AG20443 (cell line): ENCODE data around the gene KCNC4.

Experiments used
- DNase-seq: peaks from one replicate; pipeline ENCODE4 v3.0.0; 2012; ENCODE audit warnings: low spot score, mixed read lengths

The KCNC4 gene

GRCh38 chr1:110188035-110188618 lies 22.0 kb upstream of the KCNC4 start:
- peak; percentile 73 for DNase-seq

DNA sequence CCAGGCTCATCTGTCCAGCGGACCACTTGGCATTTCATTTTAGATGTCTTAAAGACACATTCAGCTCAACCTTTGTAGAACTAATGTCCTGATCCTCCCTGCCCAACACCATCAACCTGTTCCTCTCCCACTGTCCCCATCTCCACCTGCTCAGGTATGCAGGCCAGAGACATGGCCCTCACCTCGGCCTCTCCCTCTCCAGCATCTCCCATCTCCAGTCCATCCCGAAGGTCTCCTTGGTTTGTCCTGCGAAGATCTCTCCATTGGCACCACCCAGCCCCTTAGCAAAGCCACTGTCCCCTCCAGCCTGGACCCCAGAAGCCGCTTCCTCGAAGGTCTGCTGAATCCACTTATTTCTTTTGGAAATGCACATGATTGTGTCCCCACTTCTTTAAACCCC lies 20.9 kb upstream of the KCNC4 start:
- no peak for DNase-seq

- no peak for DNase-seq
Measured at GRCh38 chr1:110190282-110190929, 19.7 kb upstream of the KCNC4 start.

DNA sequence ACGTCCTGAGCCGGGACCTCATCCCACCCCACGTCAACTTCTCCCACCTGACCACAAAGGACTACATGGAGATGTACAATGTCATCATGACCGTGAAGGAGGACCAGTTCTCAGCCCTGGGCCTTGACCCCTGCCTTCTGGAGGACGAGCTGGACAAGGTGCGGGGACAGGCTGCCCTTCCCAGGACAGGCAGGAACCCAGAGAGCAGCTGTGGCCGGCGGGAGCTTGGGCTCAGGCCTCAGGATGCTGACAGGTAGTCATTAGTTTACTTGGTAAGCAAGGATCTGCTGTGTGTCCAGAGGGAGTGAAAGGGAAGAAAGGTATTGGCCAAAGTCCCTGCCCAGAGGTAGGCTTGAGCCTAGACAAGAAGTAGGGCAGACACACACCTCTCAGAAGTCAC lies 17.6 kb upstream of the KCNC4 start:
- no peak for DNase-seq

GRCh38 chr1:110195196-110195595 lies 14.9 kb upstream of the KCNC4 start:
- DNase-seq, result no peak

- DNase-seq, result peak; percentile 89
Measured at GRCh38 chr1:110196917-110197765, 13.0 kb upstream of the KCNC4 start.

- no peak for DNase-seq
Measured at GRCh38 chr1:110197905-110198629, 12.0 kb upstream of the KCNC4 start.

GRCh38 chr1:110198746-110199145 lies 11.4 kb upstream of the KCNC4 start:
- no peak for DNase-seq

DNA sequence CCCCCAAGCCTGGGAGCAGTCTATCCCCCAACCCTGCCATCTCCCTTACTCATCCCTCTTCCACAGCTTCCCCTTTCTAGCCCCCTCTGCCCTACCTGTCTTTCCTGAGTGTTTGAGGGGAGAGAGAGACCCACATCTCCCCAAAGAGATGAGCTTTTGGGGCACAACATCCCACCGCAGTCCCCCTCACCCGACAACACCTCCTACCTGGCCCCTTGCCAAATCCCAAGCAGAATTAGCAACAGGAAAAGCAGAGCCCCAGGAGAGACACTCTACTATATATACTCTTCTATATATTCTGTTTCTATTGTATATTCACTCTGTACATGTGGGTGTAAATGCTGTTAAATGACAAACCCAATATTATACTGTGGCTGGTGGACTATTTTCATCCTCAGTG lies 9.9 kb upstream of the KCNC4 start:
- DNase-seq, result no peak

- DNase-seq, result peak; percentile 44
Measured at GRCh38 chr1:110200666-110201065, 9.4 kb upstream of the KCNC4 start.

DNA sequence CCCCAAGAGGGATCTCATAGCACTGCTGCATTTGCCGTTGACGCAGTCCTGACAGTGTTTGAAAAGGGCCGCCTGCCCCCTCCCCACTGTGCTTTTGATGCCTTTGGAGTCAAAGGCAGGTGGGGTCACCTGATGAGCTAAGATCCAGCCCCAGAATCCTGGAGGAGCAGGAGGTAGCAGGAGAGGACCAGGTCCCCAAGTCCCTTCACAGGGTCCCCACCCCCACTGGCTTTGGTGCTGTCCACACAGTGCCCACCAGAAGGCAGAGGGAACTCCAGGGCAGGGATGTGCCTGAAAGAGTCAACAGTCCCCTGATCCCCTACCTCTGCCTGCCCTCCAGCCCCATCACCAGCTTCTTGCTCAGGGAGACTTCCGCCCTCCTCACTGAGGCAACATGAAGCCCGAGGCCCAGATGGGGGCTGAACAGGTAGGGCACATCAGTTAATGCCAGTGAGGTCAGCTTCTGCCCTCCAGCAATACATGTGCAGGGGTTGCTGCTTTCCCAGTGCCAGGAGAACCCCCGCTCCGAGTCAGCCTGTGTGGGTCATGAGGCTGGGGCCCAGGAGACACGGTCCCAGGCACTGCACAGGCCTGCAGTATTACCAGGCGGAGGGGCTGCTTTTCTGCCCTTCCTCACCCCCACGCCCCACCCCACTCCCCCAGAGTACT lies 8.8 kb upstream of the KCNC4 start:
- no peak for DNase-seq

DNA sequence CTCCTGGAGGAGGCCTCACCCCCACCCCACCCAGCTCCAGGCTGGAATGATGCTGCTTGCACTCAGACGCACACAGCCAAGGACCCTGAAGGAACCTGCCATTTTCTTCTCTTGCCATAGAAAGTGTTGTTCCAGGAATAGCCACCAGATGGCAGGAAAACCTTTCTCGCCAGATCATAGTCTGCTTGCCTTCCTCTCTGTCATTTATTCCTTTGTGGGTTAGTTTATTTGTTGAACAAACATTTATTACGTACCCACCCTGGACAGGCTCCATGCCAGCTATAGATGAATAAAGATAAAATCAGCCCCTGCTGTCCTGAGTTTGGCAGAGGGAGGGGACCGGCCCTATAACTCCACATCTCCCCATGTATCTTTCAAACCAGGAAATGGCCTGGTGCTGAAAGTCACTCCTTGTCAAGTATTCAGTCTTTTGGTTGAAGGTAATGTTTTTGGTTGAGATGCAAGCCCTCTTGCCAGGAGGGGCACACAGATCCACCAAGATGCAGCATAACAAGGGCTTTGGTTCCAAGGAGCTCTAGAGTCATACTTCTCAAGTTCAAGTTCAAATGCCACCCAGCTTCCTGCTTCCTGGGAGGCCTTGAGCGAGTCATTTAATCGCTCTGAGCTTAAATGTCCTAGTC lies 7.0 kb upstream of the KCNC4 start:
- DNase-seq, result peak; percentile 73

- DNase-seq, result no peak
Measured at GRCh38 chr1:110205156-110205555, 5.0 kb upstream of the KCNC4 start.

DNA sequence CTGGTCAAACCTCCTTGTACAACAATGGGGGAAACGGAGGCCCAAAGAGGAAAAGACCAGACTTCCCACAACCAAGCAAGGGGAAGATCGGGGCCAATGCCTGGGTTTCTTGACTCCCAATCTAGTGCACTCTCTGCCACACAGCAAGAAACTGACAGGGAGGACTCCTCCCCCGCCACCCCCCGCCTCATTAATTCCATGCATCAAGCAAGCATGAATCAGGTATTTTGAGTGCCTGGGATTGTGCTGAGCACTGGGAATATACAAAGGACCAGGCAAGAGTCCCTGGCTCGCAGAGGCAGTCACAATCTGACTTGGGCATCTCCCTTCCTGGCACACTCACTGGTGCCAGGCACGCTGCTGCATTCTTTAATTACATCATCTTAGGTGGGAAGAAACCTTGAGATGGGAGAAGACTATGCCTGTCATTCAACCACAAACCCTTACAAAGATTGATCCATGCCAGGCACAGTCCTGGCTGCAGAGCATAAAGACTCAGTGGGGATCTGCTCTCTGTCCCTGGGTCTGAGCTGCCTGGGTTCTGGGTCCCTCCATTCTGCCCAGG lies 4.4 kb upstream of the KCNC4 start:
- no peak for DNase-seq

DNA sequence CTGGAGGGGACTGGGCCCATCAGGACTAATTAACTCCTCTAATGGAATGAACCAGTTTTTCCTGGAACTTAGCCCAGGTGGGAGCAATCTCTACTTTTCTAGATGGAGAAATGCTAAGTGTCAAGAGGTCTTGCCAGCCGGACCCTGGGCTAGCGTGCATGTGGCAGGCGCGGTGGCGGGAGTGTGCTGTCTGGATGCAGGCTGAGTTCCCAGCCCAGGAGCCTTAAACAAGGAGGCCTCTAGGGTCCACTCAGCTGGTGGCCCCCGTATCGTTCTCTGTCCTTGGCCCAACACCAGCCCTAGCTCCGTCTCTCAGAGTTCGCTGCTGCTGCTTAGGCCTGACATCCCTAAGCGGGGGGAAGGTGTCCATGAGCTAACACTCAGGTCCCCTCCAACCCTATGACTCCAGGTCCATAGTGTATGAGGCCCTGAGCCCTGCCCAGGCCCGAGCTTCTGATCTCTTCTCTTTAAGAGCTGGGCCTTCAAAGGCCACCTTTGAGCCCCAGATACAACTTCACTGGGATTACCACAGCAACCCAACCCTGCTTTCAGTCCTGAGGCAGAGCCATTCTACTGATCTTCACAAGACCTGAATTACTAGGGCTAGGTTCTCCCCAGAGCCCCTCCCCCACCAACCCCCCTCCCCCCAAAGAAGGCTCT lies 3.7 kb upstream of the KCNC4 start:
- no peak for DNase-seq

- DNase-seq, result peak; percentile 78
Measured at GRCh38 chr1:110207831-110208230, 2.3 kb upstream of the KCNC4 start.

DNA sequence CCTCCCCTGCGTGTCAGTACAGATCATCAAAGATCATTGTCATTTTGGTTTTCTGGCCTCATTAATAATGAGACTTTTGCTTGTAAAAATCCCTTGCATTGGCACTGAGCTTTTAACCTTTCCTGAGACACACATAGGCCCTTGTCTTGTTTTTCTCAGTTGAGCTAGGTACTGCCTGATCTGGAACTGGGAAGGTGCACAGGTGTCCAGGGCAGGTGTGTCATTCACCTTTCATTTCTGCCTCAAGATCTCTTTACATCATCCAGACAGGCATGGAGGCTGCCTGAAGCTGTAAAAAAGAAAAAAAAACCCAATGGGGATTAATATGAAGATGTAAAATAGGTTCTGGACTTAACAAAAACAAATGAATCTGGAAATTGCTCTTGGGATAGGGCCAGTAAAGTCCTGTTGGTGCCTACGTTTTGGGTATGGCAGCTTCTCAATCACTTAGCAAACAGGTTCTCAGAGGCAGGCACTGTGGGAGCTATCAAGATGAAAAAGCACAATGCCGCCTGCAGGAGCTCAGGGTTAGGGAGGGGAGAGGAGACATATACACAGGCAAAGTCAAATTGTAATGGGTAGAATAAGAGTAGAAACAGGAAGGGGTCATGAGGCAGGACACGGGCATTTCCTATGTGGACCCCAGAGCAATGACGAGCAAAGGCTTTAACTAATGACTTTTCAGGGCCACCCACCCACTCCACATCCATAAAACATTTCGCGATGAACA lies 1.0 kb upstream of the KCNC4 start:
- no peak for DNase-seq

DNA sequence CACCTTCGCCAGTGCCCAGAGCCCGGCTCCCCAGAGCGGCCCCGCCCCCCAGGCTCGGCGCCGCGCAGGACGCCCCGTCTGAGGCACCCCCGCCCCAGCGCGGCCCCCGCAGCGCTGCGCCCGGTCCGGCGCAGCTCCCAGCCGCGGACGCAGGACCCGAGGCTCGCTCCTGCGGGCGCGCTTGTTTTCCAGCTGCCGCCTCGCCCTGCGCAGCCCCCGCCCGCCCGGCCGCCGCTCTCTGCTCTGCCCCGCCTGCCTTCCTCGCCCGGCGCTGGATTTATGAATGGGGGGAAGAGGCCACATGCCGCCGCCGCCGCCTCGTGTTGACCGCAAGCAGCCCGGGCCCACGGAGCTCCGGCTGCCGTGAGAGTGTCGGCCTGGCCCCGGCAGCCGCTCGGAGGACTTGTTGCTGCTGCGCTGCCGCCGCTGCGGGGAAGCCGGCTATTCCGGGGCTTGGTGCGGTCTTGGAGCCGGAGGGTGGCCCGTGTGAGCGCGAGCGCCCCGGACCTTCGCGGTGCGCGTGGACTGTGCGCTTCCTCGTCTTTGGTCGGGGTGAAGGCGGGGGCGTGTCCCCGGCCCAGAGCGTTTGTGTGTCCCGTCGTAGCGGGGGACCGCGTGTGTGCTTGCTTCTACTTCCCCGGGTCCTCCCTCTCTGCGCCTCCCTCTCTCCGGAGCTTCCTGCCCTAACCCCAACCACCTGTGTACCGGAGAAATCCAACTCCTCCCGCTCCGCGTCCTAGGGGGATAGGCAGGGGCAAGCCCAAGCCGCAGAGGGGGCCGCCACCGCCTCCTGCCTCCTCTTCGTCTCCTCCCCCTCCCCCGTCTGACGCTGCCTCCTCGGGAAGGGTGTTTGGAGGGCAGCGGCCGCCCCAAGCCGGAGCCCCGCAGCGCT lies 736 bp downstream of the KCNC4 start:
- peak; percentile 59 for DNase-seq
